ENCODE measurements around the gene SYNJ1.

Gene SYNJ1

DNA sequence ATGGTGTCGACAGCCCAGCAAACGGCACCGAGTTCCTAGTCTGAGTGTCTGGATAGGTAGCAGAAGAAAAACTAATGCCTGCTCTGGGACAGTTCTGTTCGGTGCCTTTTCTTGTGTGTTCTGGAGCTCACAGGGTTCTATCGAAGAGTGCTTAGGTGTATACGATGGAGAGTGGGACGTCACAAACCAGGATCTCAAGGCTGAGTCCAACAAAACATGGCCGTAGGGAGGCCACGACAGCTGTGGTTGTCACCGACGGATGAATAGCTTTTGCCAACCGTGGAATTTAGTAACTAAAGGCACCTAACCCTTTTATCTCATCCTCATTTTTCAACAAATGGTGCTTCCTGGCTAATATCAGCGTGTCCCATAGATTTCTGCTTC is 635 bp upstream of the SYNJ1 start:
- TF ChIP-seq POLR2A (IDR thresholded peaks at IDR 0.05; ENCODE audit: low read length) (no peak), GATA1 (IDR thresholded peaks at IDR 0.05; ENCODE audit: low read depth, low read length) (no peak)

DNA sequence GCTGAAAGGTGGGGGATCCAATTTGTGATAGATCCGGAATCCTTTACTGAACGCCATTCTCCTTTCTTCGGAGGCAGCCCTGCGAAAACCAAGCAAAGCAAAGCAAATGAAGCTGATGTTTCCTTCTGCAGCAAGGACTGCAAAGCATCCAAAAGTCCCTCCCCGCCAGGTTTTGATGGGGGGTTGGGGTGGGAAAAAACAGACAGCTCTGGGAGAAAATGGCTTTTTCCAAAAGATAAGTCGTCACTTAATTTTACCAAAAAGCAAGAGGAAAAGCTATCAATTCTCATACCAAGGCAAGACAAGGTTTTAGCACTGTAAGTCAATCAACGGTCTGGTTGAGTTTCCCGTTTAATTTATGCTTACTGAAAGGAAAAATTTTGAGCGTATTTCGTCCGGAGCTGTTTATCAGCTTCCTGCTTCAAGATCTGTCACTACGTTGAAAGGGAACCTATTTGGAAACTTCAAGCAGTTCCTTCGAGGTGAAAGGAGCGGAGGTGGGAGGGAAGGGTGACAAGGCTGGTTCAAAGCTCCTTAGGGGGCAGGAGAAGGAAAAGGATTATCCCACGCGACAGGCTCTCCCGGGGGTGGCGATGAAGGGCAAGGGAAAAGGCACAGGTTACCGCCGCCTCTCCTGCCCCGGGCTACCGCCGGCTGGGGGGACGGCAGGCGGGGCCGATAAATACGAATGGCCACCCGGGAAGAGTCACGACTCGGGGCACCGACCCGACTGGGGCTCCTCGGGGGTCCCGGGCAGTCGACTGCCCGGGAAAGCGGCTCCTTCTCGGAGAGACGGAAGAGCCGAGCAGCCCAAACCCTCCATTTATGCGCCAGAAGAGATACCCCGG is 750 bp downstream of the SYNJ1 start:
- DNase-seq, result peak; percentile 65 to 76
- TF ChIP-seq GATA1 (IDR thresholded peaks at IDR 0.05; ENCODE audit: low read depth, low read length), result no peak
- no peak for TF ChIP-seq POLR2A (IDR thresholded peaks at IDR 0.05; ENCODE audit: low read length)

More for the DNA sequence above, 635 bp upstream of the SYNJ1 start:
- DNase-seq, result no peak

DNA sequence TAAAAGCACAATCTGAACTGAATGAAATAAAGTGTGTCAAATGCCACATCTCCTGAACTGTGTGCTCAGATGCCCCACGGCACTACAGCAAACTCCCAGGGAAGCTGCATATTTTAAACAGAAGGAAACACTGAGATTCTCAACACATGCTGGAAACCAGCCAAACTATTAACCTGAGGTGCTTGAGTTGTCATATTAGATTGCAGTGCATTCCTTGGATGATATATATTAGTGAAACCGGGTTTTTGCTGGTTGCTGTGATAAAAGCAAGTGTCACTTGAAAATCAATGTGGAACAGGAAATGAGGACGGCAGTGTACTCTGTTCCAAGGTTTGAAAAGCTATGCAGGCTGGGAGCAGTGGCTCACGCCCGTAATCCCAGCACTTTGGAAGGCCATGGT is 8.7 kb downstream of the SYNJ1 start:
- TF ChIP-seq POLR2A (IDR thresholded peaks at IDR 0.05; ENCODE audit: low read length) (no peak), GATA1 (IDR thresholded peaks at IDR 0.05; ENCODE audit: low read depth, low read length) (no peak)
- DNase-seq, result no peak

DNA sequence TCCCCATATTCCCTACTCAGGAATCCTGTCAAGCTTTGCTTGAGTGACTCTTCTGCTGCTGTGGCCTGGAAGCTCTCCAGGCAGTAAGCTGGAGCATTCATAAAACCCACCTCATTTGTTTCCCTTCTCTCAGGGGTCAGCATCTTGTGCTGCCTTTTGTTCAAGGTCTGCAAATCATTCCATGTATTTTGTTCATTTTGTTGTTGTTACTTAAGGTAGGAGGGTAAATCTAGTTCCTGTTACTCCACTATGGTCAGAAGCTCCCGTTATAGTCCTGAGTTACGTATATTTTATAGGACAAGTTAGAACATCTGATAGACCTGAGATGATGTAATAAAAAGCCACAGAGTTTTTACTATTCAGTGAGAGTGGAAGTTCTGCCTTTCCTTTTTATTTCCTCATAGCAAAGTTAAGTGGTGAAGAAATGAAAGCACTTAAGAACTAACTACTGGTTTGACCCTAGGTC is 9.9 kb downstream of the SYNJ1 start:
- no peak for TF ChIP-seq POLR2A (IDR thresholded peaks at IDR 0.05; ENCODE audit: low read length)
- no peak for TF ChIP-seq GATA1 (IDR thresholded peaks at IDR 0.05; ENCODE audit: low read depth, low read length)
- no peak for DNase-seq

DNA sequence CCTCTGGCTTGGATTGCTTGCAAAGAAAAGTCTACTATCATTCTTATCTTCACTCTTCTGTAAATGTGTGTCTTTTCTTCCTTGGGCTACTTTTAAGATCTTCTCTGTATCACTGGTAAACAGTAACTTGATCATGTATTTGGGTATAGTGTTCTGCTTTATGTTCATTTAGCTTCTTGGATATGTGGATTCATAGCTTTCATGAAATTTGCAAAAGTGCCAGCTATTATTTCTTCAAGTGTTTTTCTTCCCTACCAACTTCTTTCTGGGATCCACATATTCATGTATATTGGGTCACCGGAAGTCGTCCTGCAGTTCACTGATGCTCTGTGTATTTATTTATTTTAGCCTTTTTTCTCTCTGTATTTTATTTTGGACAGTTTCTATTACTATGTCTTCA is 11.3 kb downstream of the SYNJ1 start:
- TF ChIP-seq POLR2A (IDR thresholded peaks at IDR 0.05; ENCODE audit: low read length) (no peak), GATA1 (IDR thresholded peaks at IDR 0.05; ENCODE audit: low read depth, low read length) (no peak)
- no peak for DNase-seq

DNA sequence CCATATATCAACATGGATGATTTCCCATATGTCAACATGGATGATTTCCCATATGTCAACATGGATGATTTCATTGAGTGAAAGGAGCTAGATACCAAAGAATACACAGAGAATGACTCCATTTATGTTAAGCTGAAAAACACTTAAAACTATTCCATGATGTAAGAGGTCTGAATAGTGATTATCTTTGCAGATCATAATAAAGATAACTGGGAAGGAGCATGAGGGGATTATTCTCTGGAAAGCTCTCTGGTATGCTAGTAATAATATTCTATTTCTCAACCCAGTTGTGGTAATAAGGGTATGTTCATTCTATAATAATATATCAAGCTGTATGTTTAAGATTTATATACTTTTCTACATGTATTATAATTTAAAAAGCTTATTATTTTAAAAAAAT is 14.1 kb downstream of the SYNJ1 start:
- TF ChIP-seq POLR2A (IDR thresholded peaks at IDR 0.05; ENCODE audit: low read length), result no peak
- TF ChIP-seq GATA1 (IDR thresholded peaks at IDR 0.05; ENCODE audit: low read depth, low read length), result no peak
- DNase-seq, result no peak

DNA sequence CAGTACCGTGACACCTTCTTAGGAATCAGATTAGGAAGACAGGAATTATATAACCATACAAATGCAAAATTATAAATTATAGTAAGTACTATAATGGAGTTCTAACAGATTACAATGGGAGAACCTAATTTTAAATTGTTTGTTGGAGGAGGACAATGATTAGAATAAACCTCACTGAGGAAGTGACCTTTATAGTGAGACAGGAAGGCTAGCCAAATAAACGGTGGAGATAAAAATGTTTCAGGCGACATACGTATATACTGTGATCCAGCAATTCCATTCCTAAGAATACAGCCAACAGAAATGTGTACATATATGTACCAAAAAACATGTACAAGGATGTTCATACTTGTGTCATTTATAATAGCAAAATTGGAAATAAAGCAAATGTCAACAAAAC is 15.2 kb downstream of the SYNJ1 start:
- no peak for TF ChIP-seq POLR2A (IDR thresholded peaks at IDR 0.05; ENCODE audit: low read length)
- no peak for TF ChIP-seq GATA1 (IDR thresholded peaks at IDR 0.05; ENCODE audit: low read depth, low read length)
- no peak for DNase-seq

DNA sequence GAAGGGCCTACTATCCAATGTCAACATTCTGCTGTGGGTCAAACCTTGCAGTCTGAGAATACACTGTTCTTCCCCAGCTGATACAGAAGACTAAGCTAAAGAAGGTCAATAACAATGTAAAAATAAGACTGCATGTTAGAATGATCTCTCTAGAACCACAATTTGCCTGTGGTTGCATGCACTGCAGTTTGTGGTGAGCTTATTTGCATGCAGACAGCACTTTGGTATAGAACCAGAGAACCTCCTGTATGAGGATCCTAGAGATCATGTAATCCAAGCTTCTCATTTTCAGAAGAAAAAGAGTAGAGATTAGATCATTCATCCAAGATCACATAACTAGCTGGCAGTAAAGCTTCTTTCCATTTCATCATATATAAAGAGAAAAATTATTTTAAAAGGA is 15.8 kb downstream of the SYNJ1 start:
- DNase-seq, result no peak
- TF ChIP-seq POLR2A (IDR thresholded peaks at IDR 0.05; ENCODE audit: low read length) (no peak), GATA1 (IDR thresholded peaks at IDR 0.05; ENCODE audit: low read depth, low read length) (no peak)

DNA sequence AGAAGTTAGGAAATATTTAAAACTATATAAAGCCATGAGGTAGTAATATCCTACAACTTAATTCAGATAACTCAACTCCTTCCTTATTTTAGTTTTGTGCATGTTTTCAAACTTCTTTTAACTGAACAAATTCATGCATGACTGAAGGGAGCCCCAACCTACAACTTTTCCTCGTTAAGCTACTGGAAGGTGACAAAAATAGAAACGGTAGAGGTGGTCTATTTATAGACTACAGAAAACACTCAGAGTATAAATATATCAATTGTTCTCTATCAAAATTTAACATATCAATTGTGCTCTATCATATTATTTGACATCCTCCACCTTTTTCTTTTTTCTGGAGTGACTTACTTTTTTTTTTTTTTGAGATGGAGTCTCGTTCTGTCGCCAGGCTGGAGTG is 16.8 kb downstream of the SYNJ1 start:
- DNase-seq, result no peak
- TF ChIP-seq GATA1 (IDR thresholded peaks at IDR 0.05; ENCODE audit: low read depth, low read length) (no peak), POLR2A (IDR thresholded peaks at IDR 0.05; ENCODE audit: low read length) (no peak)

DNA sequence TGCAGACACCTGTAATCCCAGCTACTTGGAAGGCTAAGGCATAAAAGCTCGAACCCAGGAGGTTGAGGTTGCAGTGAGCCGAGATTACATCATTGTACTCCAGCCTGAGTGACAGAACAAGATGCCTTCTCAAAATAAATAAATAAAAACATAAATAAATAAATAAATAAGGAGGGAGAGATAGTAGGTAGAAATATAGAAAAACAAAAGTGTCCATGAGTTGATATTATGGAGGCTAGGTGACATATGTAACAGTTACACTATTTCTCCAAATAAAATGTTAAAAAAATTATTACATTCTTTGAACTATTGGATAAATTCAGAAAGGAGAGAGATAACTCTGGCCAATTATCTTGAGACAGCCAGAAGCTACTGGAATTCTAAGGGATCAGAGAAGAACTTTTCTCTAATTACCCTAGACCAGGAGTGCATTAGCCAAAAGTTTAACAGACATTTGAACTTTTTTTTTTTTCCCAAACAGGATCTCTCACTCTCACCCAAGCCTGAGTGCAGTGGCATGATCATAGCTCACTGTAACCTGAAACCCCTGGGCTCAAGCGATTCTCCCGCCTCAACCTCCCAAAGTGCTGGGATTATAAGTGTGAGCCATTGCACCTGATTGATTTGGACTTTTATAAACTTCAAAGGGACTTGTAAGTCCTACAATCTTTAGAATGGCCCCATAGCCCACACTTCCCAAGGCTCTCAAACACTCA is 17.6 kb downstream of the SYNJ1 start:
- DNase-seq, result no peak

DNA sequence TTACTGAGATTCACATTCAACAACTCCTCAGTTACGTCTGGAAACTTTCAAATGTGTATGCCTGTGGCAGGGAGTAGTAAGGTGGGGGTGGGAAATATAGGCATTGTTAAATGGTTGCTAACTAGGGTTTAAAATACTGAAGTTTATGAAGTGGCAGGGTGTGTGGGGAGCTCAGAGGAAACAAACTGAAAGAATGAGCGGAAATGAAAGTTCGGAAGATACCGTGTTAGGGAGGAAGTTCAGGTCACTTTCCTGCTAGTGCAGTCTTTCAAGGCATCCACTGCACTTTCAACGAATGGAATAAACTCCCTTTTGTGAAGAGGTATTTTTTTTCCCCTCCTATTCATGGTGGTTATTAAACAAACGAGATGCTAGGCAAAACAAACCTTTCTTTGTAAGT is 19.7 kb downstream of the SYNJ1 start:
- no peak for TF ChIP-seq POLR2A (IDR thresholded peaks at IDR 0.05; ENCODE audit: low read length)
- TF ChIP-seq GATA1 (IDR thresholded peaks at IDR 0.05; ENCODE audit: low read depth, low read length), result no peak
- DNase-seq, result no peak

More for the DNA sequence above, 17.6 kb downstream of the SYNJ1 start:
- TF ChIP-seq POLR2A (IDR thresholded peaks at IDR 0.05; ENCODE audit: low read length) (no peak), GATA1 (IDR thresholded peaks at IDR 0.05; ENCODE audit: low read depth, low read length) (no peak)

DNA sequence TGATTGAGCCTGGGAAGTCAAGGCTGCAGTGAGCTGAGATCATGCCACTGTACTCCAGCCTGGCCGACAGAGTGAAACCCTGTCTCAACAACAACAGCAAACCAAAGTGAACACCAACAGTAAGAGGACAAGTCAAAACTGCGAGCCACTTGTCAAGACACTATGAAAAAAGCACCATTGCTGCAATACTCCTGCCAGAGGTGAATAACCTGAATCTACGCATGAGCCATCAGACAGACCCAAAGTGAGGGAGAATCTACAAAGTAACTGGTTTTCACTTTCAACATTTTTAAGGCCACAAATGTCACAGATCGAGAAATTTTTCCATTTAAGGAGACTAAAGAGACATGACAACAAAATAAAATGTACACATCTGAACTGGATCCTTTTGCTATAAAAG is 21.9 kb downstream of the SYNJ1 start:
- TF ChIP-seq GATA1 (IDR thresholded peaks at IDR 0.05; ENCODE audit: low read depth, low read length), result no peak
- TF ChIP-seq POLR2A (IDR thresholded peaks at IDR 0.05; ENCODE audit: low read length), result no peak
- no peak for DNase-seq

DNA sequence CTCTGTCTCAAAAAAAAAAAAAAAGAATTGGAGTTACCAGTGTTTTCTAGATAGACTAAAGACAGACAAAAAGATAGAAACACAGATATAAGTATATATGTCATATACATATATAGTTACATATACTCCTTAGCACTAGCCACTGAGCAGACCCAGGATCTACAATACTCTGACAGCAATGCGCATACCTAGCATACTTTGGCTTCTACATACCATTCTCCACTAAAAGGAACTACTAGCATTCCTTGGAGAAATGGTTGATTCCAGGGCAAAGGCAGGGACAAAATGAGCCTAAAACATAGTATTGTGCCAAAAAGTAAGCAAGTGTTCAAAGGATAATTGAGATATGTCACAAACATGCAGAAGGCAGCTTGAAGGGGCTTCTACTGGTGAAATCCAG is 22.7 kb downstream of the SYNJ1 start:
- DNase-seq, result no peak
- TF ChIP-seq GATA1 (IDR thresholded peaks at IDR 0.05; ENCODE audit: low read depth, low read length) (no peak), POLR2A (IDR thresholded peaks at IDR 0.05; ENCODE audit: low read length) (no peak)

DNA sequence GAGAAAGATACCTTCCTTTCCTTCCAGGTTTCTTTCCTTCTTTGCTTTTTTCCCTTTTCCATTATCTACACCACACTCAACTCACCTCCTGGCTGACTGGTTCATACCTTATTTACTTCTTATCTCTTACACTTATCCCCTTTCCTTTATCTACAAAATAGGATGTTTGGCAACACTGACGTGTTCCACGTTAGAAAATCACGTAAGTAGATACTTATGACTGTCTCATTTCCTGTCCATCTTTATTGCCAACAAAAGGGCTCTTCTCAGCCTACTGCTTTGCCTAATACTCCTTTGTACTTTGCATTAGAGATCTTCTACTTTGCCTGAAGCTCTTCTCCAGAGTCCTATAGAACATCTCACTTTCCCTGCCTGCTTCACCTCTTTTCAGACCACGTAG is 25.1 kb downstream of the SYNJ1 start:
- no peak for DNase-seq
- TF ChIP-seq GATA1 (IDR thresholded peaks at IDR 0.05; ENCODE audit: low read depth, low read length) (no peak), POLR2A (IDR thresholded peaks at IDR 0.05; ENCODE audit: low read length) (no peak)
